Activated naive CD8-positive, alpha-beta T cell treated with anti-CD3 and anti-CD28 coated beads, Interleukin-2, amount 50 U/mL, for 24 hours (primary cell): ENCODE results near the gene SLC25A45.
A peak's percentile ranks its signal among the peaks of the same experiment; 100 is the strongest.

Source experiments
- ATAC-seq: fragments of 150-1000 bp; cut with Tn5 transposase; one replicate; pipeline ENCODE4 v1.10.0; 2021
- DNase-seq: peaks from one replicate; pipeline ENCODE4 v3.0.0; 2021
- H3K27ac Mint-ChIP-seq: one replicate; pipeline ENCODE4 v1.8.0; 2021; ENCODE audit warnings: mild to moderate bottlenecking, mixed read lengths
- H3K27me3 Mint-ChIP-seq: one replicate; pipeline ENCODE4 v1.8.0; 2021; ENCODE audit warnings: mixed read lengths
- H3K36me3 Mint-ChIP-seq: one replicate; pipeline ENCODE4 v1.8.0; 2021; ENCODE audit warnings: low read depth, mixed read lengths
- H3K4me1 Mint-ChIP-seq: one replicate; pipeline ENCODE4 v1.8.0; 2021; ENCODE audit warnings: mixed read lengths
- H3K4me3 Mint-ChIP-seq: one replicate; pipeline ENCODE4 v1.8.0; 2021; ENCODE audit warnings: mild to moderate bottlenecking, moderate library complexity, mixed read lengths
- H3K9me3 Mint-ChIP-seq: one replicate; pipeline ENCODE4 v1.8.0; 2021; ENCODE audit warnings: mixed read lengths

Gene SLC25A45

GRCh38 chr11:65377777-65378176, 4.7 kb downstream of the SLC25A45 start:
- no peaks in the 10 kb centered on the region for H3K36me3 Mint-ChIP-seq

GRCh38 chr11:65377036-65377435, 5.4 kb downstream of the SLC25A45 start:
- DNase-seq = no peak
- Mint-ChIP-seq H3K9me3 (no peaks in the 10 kb centered on the region), H3K27me3 (no peaks in the 10 kb centered on the region), H3K36me3 (no peaks in the 10 kb centered on the region), H3K4me3 (no peak overlapping the region), H3K27ac (no peak overlapping the region), H3K4me1 (peaks cover 21% of the 10 kb centered on the region)
- no peak for ATAC-seq

More at GRCh38 chr11:65377777-65378176, 4.7 kb downstream of the SLC25A45 start:
- H3K9me3 Mint-ChIP-seq = no peaks in the 10 kb centered on the region
- peaks cover 24% of the 10 kb centered on the region for H3K4me1 Mint-ChIP-seq
- ATAC-seq (no peak), DNase-seq (no peak)
- H3K27ac Mint-ChIP-seq = peak overlapping the region; percentile 31
- H3K27me3 Mint-ChIP-seq = no peaks in the 10 kb centered on the region
- H3K4me3 Mint-ChIP-seq = no peak overlapping the region

- H3K36me3 Mint-ChIP-seq = no peaks in the 10 kb centered on the region
- H3K27me3 Mint-ChIP-seq = no peaks in the 10 kb centered on the region
- H3K4me3 Mint-ChIP-seq = no peak overlapping the region
- H3K4me1 Mint-ChIP-seq = peaks cover 14% of the 10 kb centered on the region
- ATAC-seq (no peak), DNase-seq (no peak)
- H3K9me3 Mint-ChIP-seq = no peaks in the 10 kb centered on the region
- no peak overlapping the region for H3K27ac Mint-ChIP-seq
These were observed 6.2 kb downstream of the SLC25A45 start for GRCh38 chr11:65376138-65376713.

GRCh38 chr11:65375012-65375411, 7.4 kb downstream of the SLC25A45 start:
- H3K36me3 Mint-ChIP-seq = no peaks in the 10 kb centered on the region
- no peak overlapping the region for H3K27ac Mint-ChIP-seq
- DNase-seq (no peak), ATAC-seq (no peak)
- H3K9me3 Mint-ChIP-seq = no peaks in the 10 kb centered on the region
- peaks cover 10% of the 10 kb centered on the region for H3K4me1 Mint-ChIP-seq
- no peak overlapping the region for H3K4me3 Mint-ChIP-seq
- H3K27me3 Mint-ChIP-seq = no peaks in the 10 kb centered on the region

GRCh38 chr11:65373839-65374580, 8.4 kb downstream of the SLC25A45 start:
- Mint-ChIP-seq H3K27ac (no peak overlapping the region), H3K36me3 (no peaks in the 10 kb centered on the region), H3K4me3 (no peak overlapping the region), H3K27me3 (no peaks in the 10 kb centered on the region), H3K4me1 (peaks cover 9% of the 10 kb centered on the region), H3K9me3 (no peaks in the 10 kb centered on the region)
- ATAC-seq = no peak
- DNase-seq = no peak

GRCh38 chr11:65370659-65371049, 11.8 kb downstream of the SLC25A45 start:
- H3K4me3 Mint-ChIP-seq = no peak overlapping the region
- H3K27me3 Mint-ChIP-seq = no peaks in the 10 kb centered on the region
- H3K36me3 Mint-ChIP-seq = no peaks in the 10 kb centered on the region
- H3K27ac Mint-ChIP-seq = no peak overlapping the region
- no peaks in the 10 kb centered on the region for H3K9me3 Mint-ChIP-seq
- ATAC-seq = no peak
- H3K4me1 Mint-ChIP-seq = no peaks in the 10 kb centered on the region
- DNase-seq = no peak

- H3K9me3 Mint-ChIP-seq = no peaks in the 10 kb centered on the region
- no peak for DNase-seq
These were observed 16.1 kb downstream of the SLC25A45 start for GRCh38 chr11:65366340-65366773.

GRCh38 chr11:65363770-65364169, 18.7 kb downstream of the SLC25A45 start:
- Mint-ChIP-seq H3K36me3 (no peaks in the 10 kb centered on the region), H3K9me3 (no peaks in the 10 kb centered on the region), H3K4me1 (peaks cover 9% of the 10 kb centered on the region), H3K27ac (no peak overlapping the region), H3K27me3 (no peaks in the 10 kb centered on the region), H3K4me3 (no peak overlapping the region)
- ATAC-seq = no peak
- no peak for DNase-seq

More at GRCh38 chr11:65366340-65366773, 16.1 kb downstream of the SLC25A45 start:
- H3K4me3 Mint-ChIP-seq = no peak overlapping the region
- peaks cover 9% of the 10 kb centered on the region for H3K4me1 Mint-ChIP-seq
- H3K27me3 Mint-ChIP-seq = no peaks in the 10 kb centered on the region
- ATAC-seq = peak; percentile 76
- no peaks in the 10 kb centered on the region for H3K36me3 Mint-ChIP-seq
- H3K27ac Mint-ChIP-seq = no peak overlapping the region

GRCh38 chr11:65362966-65363365, 19.5 kb downstream of the SLC25A45 start:
- Mint-ChIP-seq H3K27ac (no peak overlapping the region), H3K4me3 (no peak overlapping the region)
- ATAC-seq = no peak

GRCh38 chr11:65362320-65362931, 20.0 kb downstream of the SLC25A45 start:
- Mint-ChIP-seq H3K4me3 (no peak overlapping the region), H3K27me3 (no peaks in the 10 kb centered on the region), H3K9me3 (no peaks in the 10 kb centered on the region), H3K27ac (peak overlapping the region; percentile 43), H3K4me1 (peaks cover 9% of the 10 kb centered on the region), H3K36me3 (no peaks in the 10 kb centered on the region)
- DNase-seq = no peak
- ATAC-seq = no peak

More at GRCh38 chr11:65362966-65363365, 19.5 kb downstream of the SLC25A45 start:
- DNase-seq = no peak
- H3K36me3 Mint-ChIP-seq = no peaks in the 10 kb centered on the region
- H3K27me3 Mint-ChIP-seq = no peaks in the 10 kb centered on the region
- no peaks in the 10 kb centered on the region for H3K9me3 Mint-ChIP-seq
- H3K4me1 Mint-ChIP-seq = peaks cover 9% of the 10 kb centered on the region

- H3K36me3 Mint-ChIP-seq = peaks cover 3% of the 10 kb centered on the region
- H3K4me3 Mint-ChIP-seq = no peak overlapping the region
- no peak overlapping the region for H3K27ac Mint-ChIP-seq
- DNase-seq (no peak), ATAC-seq (no peak)
- H3K4me1 Mint-ChIP-seq = peaks cover 20% of the 10 kb centered on the region
- no peaks in the 10 kb centered on the region for H3K27me3 Mint-ChIP-seq
- H3K9me3 Mint-ChIP-seq = no peaks in the 10 kb centered on the region
These were observed 24.5 kb downstream of the SLC25A45 start for GRCh38 chr11:65357856-65358356.

GRCh38 chr11:65356394-65356972, 26.0 kb downstream of the SLC25A45 start:
- peaks cover 12% of the 10 kb centered on the region for H3K36me3 Mint-ChIP-seq
- H3K4me3 Mint-ChIP-seq = peak overlapping the region; percentile 65
- no peak for ATAC-seq
- H3K4me1 Mint-ChIP-seq = peaks cover 11% of the 10 kb centered on the region
- H3K27me3 Mint-ChIP-seq = no peaks in the 10 kb centered on the region
- DNase-seq = no peak
- no peaks in the 10 kb centered on the region for H3K9me3 Mint-ChIP-seq
- no peak overlapping the region for H3K27ac Mint-ChIP-seq

GRCh38 chr11:65355776-65356393, 26.6 kb downstream of the SLC25A45 start:
- Mint-ChIP-seq H3K4me1 (peaks cover 11% of the 10 kb centered on the region), H3K4me3 (peak overlapping the region; percentile 82), H3K36me3 (peaks cover 12% of the 10 kb centered on the region), H3K27me3 (no peaks in the 10 kb centered on the region), H3K9me3 (no peaks in the 10 kb centered on the region), H3K27ac (no peak overlapping the region)
- DNase-seq (no peak), ATAC-seq (no peak)

GRCh38 chr11:65355013-65355775, 27.3 kb downstream of the SLC25A45 start:
- DNase-seq = peak; percentile 41
- H3K4me1 Mint-ChIP-seq = peaks cover 11% of the 10 kb centered on the region
- no peak overlapping the region for H3K27ac Mint-ChIP-seq
- ATAC-seq = no peak
- H3K36me3 Mint-ChIP-seq = peaks cover 12% of the 10 kb centered on the region
- H3K4me3 Mint-ChIP-seq = peak overlapping the region; percentile 82
- no peaks in the 10 kb centered on the region for H3K27me3 Mint-ChIP-seq
- H3K9me3 Mint-ChIP-seq = no peaks in the 10 kb centered on the region
